Amygdala (tissue), 56 donors: ENCODE measurements around the gene NEU2.
"Not testable (repeated sequence)": the region's sequence is repeated elsewhere in the genome, so short reads cannot be mapped to it uniquely, and the experiment has no call there.

Experiments used
- DNase-seq, 56 donors: peaks; one replicate each; lab custom pipeline; 2025; lab: John Stamatoyannopoulos, UW

NEU2 gene

DNA sequence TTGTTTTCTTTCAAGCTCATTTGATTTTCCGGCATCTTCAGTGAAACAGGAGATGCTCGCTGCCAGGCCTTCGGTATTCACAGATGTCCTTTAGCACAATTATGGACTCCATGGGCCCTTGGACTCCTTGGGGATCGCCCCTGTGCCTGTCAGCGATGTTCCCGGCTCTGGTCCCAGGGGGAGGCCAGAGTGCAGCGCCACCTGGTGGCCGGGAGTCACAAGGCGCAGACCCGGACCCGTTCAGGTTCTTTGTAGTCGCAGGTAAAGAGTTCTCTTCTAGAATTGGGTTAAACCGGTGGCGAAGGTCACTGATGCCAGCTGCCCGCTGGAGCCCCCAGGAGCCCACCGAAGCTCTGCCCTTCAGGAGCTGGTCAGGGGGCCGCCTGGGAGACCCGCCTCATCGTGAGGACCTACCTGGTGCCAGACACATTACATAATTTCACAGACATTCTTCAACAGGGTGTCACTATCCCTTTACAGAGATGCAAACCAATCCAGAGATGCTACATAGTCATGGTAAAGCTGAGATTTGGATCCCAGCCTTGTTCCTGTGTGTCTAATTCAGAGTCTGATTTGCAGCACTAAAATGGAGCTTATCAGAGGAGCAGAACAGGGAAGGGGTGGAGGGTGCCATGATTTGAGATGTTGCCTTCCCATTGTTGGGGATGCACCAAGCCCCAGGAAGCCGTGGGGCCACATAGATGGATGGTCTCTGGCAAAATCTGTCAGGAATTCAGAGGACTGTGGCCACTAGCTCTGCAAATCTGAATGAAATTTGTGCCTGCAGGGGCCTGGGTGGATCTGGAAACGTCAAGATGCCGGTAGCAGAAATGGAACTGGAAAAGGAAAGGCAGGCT is 21.7 kb downstream of the NEU2 start:
- DNase-seq = peak in 24 of 56 donors; percentile 19 to 76 (median 34)

DNA sequence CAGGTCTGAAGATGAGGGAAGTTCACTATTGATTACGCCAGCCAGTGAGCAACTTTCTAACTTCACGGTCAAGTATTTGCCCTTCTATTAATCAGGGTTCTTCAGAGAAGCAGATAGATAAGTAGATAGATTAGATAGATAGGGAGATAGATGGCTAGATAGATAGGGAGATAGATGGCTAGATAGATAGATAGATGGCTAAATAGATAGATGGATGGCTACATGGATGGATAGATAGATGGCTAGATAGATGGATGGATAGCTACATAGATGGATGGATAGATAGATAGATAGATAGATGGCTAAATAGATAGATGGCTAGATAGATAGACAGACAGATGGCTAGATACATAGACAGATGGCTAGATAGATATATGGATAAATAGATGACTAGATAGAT is 22.9 kb downstream of the NEU2 start:
- no peak for DNase-seq

DNA sequence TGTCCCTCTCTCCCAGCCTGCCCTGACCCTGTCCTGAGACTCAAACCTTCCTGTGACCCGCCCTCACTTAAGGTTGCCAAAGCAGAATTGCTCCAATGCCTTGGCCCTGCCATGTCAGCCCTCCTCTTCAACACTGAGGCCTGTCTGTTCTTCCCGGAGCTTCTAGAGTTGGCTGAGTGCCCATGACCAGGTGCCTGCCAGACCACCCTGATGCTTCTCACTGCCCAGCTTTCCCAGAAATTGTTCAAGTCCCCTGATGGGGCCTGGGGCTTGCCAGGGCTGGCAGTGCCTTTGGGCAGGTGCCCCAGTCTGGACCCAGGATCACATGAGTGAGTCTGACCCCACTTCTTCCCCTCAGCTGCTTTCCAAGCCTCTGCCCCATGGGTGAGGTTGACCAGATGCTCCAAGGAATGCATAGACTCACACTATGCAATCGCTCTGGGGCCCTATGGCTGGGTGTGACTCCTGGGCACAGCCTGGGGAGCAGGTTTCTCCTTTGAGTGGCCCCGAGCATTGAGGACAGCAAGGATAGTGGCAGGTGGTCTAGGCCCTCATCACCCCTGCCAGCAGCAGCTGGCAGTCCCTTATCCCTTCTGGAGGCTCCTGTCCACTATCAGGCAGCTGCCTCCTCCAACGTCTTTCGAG is 24.6 kb downstream of the NEU2 start:
- DNase-seq = no peak

DNA sequence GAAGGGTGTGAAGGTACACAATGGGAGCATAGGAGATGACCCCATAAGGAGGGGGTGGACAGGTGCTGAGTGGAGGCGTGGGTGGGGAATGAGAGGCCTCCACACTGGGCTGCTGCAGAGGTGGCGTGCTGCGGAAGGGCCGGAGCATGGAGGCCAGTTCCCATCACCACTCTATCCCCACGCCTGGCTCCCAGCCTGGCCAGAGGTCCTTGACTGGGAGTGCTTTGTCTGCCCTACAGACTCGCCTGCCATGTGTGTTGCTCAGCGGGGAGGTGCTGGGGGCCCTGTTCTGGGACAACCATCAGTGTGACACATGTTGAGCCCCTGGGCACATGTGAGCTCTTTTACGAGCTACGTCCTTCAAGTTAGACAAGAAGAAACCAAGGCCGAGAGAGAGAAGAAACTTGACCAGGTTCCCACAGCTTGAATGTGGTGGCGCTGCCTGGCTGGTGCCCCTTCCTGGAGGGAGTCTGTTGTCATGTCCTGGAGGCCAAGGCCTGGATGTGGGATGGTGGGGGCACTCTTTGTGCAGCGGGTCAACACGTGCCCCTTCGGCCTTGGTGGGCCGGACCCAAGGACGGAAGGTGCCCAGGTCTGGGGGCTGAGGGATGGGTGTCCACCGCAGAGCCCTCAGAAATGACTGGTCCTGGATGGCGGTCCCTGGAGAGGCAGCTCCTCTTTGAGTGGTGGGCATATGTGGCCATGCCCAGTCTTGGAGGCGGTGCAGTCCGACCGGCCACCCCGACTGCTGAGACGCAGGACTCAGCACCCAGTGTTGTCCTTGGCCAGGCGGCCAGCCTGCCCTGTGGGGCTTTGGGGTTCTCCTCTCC is 26.5 kb downstream of the NEU2 start:
- DNase-seq = no peak

- no peak for DNase-seq
Measured at GRCh38 chr2:233059547-233059796, 27.0 kb downstream of the NEU2 start.

DNA sequence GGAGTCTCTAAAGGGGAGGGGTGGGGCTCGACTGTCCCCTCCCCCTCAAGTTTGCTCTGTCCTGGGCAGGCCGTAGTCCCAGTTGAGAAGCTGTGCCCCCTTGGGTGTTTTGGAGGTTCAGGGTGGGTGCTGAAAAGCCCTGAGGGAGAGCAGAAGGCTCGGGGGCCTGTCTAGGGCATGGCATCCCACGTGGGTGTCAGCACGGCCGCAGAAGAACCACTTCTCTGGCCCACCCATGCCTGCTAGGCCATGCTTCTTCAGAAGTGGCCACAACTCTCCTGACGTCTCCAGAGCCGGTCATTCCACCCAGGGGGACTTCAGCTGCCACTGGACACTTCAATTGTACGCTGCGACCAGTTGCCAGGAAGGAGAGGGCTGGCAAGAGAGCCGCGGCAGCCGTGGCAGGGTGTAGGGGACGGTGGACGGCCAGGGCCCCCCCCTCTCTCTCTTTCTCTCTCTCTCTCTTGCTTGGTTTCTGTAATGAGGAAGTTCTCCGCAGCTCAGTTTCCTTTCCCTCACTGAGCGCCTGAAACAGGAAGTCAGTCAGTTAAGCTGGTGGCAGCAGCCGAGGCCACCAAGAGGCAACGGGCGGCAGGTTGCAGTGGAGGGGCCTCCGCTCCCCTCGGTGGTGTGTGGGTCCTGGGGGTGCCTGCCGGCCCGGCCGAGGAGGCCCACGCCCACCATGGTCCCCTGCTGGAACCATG is 27.5 kb downstream of the NEU2 start, which contains the start of gene INPP5D:
INPP5D (plus strand) TSS at position 546 of the 704 bp plus-strand sequence; CDS start at position 683, 137 bp downstream.
- peak in 6 of 56 donors; percentile 21 to 61 (median 38) for DNase-seq

- DNase-seq = no peak
Measured at GRCh38 chr2:233060501-233060979, 28.1 kb downstream of the NEU2 start.

DNA sequence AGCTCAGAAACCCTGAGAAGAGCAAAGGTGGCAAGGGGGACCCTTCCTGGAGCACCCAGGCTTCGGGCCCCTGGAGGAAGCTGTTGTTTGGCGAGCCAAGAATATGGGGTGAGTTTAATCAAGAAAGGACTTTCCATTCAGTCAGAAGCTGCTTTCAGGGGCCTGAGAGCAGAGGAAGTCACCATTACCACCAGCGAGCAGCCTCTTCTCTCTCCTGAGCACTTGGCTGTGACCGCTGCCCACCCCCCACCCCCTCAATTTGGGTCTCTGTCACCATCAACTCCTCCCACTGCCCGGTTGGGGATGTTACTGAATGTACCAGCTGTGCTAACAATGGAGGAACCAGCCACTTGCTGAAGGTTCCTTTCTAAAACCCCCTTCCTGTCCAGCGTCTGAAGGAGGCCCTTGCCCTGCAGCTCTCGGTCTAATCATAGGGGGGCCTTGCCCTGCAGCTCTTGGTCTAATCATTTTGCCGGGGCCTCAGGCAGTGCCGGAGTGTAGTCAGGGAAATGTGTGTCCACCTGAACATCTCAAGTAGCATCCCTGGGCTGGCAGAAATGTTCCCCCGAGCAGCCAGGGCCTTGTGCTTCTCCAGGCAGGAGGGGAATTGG is 28.6 kb downstream of the NEU2 start:
- no peak for DNase-seq

GRCh38 chr2:233061591-233062450 is 29.3 kb downstream of the NEU2 start:
- peak in 1 of 56 donors; percentile 39 for DNase-seq

GRCh38 chr2:233062451-233062850 is 30.0 kb downstream of the NEU2 start:
- no peak for DNase-seq

GRCh38 chr2:233062946-233063268 is 30.4 kb downstream of the NEU2 start:
- no peak for DNase-seq

- no peak for DNase-seq
Measured at GRCh38 chr2:233063269-233063975, 30.9 kb downstream of the NEU2 start.

GRCh38 chr2:233063976-233064411 is 31.5 kb downstream of the NEU2 start:
- no peak for DNase-seq

DNA sequence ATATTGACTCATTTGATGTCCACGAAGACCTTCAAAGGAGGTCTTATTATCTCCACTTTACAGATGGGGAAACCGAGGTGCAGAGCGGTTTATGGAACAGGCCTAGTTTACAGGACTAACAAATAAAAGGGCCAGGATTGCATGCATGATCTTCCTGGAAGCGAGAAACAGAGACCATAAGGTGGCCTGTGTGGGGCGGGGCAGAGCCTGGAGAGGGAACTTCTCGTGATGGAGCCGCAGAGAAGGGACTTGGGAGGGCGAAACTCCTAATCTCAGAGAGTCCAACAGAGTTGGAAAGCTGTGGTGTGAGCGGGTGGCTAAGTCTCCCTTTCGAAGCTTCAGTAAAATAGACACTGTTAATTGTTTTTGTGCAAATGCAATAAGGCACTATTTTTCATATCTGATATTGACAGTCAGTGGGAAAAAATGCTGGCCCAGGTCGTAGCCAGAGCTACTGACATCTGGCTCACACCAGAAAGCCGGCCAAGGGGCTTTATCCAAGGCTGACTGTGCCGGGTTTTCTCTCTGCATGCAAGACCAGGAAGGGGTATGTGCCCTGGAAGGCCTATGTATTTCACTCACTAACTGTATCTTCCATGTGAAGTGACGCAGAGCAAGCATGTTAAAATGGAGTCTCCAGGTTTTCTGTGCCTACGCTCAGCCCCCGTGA is 32.2 kb downstream of the NEU2 start:
- no peak for DNase-seq

DNA sequence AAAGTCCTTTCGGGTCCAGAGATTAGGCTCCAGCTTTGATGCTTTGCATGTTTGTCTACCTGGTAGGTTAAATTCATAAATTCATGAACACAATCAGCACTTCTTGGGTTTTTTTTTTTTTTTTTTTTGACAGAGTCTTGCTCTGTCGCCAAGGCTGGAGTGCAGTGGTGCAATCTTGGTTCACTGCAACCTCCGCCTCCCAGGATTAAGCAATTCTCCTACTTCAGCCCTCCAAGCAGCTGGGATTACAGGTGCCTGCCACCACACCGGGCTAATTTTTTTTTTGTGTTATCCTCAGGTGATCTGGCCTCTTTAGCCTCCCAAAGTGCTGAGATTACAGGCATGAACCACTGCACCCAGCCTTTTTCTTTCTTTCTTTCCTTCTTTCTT is 32.7 kb downstream of the NEU2 start:
- DNase-seq = not testable (repeated sequence)

GRCh38 chr2:233065954-233066470 is 33.5 kb downstream of the NEU2 start:
- DNase-seq = no peak

DNA sequence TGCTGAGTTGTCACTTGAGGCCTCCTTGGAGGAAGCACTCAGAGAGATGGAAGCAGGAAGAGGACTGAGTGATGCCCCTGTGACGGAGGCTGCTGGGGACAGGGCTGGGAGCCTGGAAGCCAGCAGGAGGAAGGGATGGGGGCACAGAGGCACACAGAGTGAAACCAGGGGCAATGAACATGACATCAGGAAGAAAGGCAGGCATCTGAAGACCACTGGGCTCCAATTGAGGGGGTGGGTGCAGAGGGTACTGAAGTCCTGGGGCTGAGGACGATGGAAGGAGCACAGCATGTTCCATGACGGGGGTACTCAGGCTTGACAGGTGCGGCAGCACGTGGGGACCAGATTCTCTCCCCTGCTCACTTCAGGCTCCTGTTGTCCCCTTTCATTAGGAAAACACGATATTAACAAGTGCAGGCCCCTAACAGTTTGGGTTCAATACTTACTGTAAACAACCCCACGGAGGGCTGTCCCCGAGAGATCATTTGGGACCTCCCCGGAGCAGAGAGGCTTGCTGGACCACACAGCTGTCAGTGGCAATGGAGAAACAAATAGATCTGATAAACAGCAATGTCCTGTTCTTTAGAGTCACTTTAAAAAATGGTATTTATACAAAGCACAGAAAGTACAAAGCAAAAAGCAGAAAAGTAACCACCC is 36.4 kb downstream of the NEU2 start:
- DNase-seq = no peak
